ENCODE measurements around the gene PDK2.
A peak's percentile ranks its signal among the peaks of the same experiment; 100 is the strongest.

The PDK2 gene

GRCh38 chr17:50154604-50155003, 59.5 kb downstream of the PDK2 start:
- no peak for DNase-seq
- no peak for TF ChIP-seq CTCF (IDR thresholded peaks at IDR 0.05; ENCODE audit: borderline replicate concordance, extremely low read depth, low read length, poor library complexity, severe bottlenecking)
- no peak for TF ChIP-seq EZH2 (IDR thresholded peaks at IDR 0.05; ENCODE audit: borderline replicate concordance, low read depth, low read length, severe bottlenecking)
- Histone ChIP-seq H3K79me2 (ENCODE audit: insufficient read depth, low read length) (peaks cover 11% of the 10 kb centered on the region), H3K36me3 (ENCODE audit: insufficient read depth, low read length) (no peaks in the 10 kb centered on the region; the same call in 1 of the 2 replicates), H3K9ac (ENCODE audit: low read depth, low read length) (no peak overlapping the region), H3K9me3 (ENCODE audit: insufficient read depth, low read length, severe bottlenecking) (no peaks in the 10 kb centered on the region), H3K27me3 (ENCODE audit: insufficient read depth, low read length, poor library complexity) (no peaks in the 10 kb centered on the region), H3K4me2 (ENCODE audit: insufficient read depth, low read length) (no peak overlapping the region), H3K4me1 (ENCODE audit: insufficient read depth, low read length) (peaks cover 18% of the 10 kb centered on the region), H3K4me3 (ENCODE audit: low read depth in 1 of 2, low read length in 2 of 2) (no peak overlapping the region), H4K20me1 (ENCODE audit: insufficient read depth, low read length) (0 out of 2 replicates have a peak, but pooled peaks cover 2% of the 10 kb centered on the region), H3K27ac (ENCODE audit: low read length) (no peak overlapping the region), H2AFZ (ENCODE audit: low read depth, low read length) (no peak overlapping the region)
- ATAC-seq (ENCODE audit: insufficient read depth, low read depth) = no peak

- no peak for TF ChIP-seq EZH2 (IDR thresholded peaks at IDR 0.05; ENCODE audit: borderline replicate concordance, low read depth, low read length, severe bottlenecking)
- no peak for TF ChIP-seq CTCF (IDR thresholded peaks at IDR 0.05; ENCODE audit: borderline replicate concordance, extremely low read depth, low read length, poor library complexity, severe bottlenecking)
- H3K9ac ChIP-seq (ENCODE audit: low read depth, low read length) = no peak overlapping the region
- no peaks in the 10 kb centered on the region for H3K36me3 ChIP-seq (ENCODE audit: insufficient read depth, low read length)
- H3K9me3 ChIP-seq (ENCODE audit: insufficient read depth, low read length, severe bottlenecking) = no peaks in the 10 kb centered on the region
- H3K27ac ChIP-seq (ENCODE audit: low read length) = no peak overlapping the region
- H2AFZ ChIP-seq (ENCODE audit: low read depth, low read length) = no peak overlapping the region
- H3K27me3 ChIP-seq (ENCODE audit: insufficient read depth, low read length, poor library complexity) = no peaks in the 10 kb centered on the region
- H3K4me2 ChIP-seq (ENCODE audit: insufficient read depth, low read length) = no peak overlapping the region
- H3K4me1 ChIP-seq (ENCODE audit: insufficient read depth, low read length) = peaks cover 15% of the 10 kb centered on the region
- H3K4me3 ChIP-seq (ENCODE audit: low read depth in 1 of 2, low read length in 2 of 2) = no peak overlapping the region
- peaks cover 4% of the 10 kb centered on the region for H3K79me2 ChIP-seq (ENCODE audit: insufficient read depth, low read length)
- no peak for ATAC-seq (ENCODE audit: insufficient read depth, low read depth)
- DNase-seq = no peak
- H4K20me1 ChIP-seq (ENCODE audit: insufficient read depth, low read length) = no peaks in the 10 kb centered on the region
Measured at GRCh38 chr17:50155115-50155819, 60.1 kb downstream of the PDK2 start.

- no peak for TF ChIP-seq CTCF (IDR thresholded peaks at IDR 0.05; ENCODE audit: borderline replicate concordance, extremely low read depth, low read length, poor library complexity, severe bottlenecking)
- TF ChIP-seq EZH2 (IDR thresholded peaks at IDR 0.05; ENCODE audit: borderline replicate concordance, low read depth, low read length, severe bottlenecking) = no peak
- Histone ChIP-seq H3K9ac (ENCODE audit: low read depth, low read length) (no peak overlapping the region), H4K20me1 (ENCODE audit: insufficient read depth, low read length) (no peaks in the 10 kb centered on the region), H3K79me2 (ENCODE audit: insufficient read depth, low read length) (no peaks in the 10 kb centered on the region), H3K9me3 (ENCODE audit: insufficient read depth, low read length, severe bottlenecking) (no peaks in the 10 kb centered on the region), H3K36me3 (ENCODE audit: insufficient read depth, low read length) (no peaks in the 10 kb centered on the region), H3K4me2 (ENCODE audit: insufficient read depth, low read length) (no peak overlapping the region), H3K4me1 (ENCODE audit: insufficient read depth, low read length) (peaks cover 20% of the 10 kb centered on the region), H3K27me3 (ENCODE audit: insufficient read depth, low read length, poor library complexity) (no peaks in the 10 kb centered on the region), H3K4me3 (ENCODE audit: low read depth in 1 of 2, low read length in 2 of 2) (no peak overlapping the region), H3K27ac (ENCODE audit: low read length) (no peak overlapping the region), H2AFZ (ENCODE audit: low read depth, low read length) (no peak overlapping the region)
- DNase-seq (peak; percentile 20), ATAC-seq (ENCODE audit: insufficient read depth, low read depth) (no peak)
Measured at GRCh38 chr17:50157891-50158290, 62.7 kb downstream of the PDK2 start.
